Measurements from ENCODE around the gene NAIF1. TPM values are rescaled to one million over a fixed set of nuclear protein-coding genes. Genes with fewer than 3 reads are reported as not detected.

Gene NAIF1
- total RNA-seq, 1 experiment from 2014 or later: 14.6 TPM

DNA sequence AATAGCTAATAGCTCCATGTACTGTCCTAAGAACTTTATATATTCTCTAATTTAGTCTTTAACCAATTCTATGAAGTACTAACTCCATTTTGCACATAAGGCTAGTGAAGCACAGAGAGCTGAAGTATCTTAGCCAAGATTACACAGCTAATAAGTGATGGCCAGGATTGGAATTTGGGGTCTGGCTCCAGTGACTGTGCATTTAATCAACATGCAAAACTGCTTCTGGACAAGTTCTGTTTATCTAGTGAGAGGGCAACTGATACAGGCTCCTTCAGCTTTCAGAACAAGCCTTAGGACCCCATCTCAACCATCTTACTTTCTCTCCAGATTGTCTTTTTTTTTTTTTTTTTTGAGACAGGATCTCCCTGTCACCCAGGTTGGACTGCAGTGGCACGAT, 22.2 kb upstream of the NAIF1 start:
- POLR2A ChIA-PET: no interaction called here
- no TSS peak for BruUV-seq (replicated peaks)
- DNase-seq (ENCODE audit: low read depth, low spot score) (no peak), ATAC-seq (no peak)
- TF ChIP-seq POLR2AphosphoS5 (IDR thresholded peaks at IDR 0.05; ENCODE audit: low read depth, low read length): no peak
- TF ChIP-seq, protein P1, sequence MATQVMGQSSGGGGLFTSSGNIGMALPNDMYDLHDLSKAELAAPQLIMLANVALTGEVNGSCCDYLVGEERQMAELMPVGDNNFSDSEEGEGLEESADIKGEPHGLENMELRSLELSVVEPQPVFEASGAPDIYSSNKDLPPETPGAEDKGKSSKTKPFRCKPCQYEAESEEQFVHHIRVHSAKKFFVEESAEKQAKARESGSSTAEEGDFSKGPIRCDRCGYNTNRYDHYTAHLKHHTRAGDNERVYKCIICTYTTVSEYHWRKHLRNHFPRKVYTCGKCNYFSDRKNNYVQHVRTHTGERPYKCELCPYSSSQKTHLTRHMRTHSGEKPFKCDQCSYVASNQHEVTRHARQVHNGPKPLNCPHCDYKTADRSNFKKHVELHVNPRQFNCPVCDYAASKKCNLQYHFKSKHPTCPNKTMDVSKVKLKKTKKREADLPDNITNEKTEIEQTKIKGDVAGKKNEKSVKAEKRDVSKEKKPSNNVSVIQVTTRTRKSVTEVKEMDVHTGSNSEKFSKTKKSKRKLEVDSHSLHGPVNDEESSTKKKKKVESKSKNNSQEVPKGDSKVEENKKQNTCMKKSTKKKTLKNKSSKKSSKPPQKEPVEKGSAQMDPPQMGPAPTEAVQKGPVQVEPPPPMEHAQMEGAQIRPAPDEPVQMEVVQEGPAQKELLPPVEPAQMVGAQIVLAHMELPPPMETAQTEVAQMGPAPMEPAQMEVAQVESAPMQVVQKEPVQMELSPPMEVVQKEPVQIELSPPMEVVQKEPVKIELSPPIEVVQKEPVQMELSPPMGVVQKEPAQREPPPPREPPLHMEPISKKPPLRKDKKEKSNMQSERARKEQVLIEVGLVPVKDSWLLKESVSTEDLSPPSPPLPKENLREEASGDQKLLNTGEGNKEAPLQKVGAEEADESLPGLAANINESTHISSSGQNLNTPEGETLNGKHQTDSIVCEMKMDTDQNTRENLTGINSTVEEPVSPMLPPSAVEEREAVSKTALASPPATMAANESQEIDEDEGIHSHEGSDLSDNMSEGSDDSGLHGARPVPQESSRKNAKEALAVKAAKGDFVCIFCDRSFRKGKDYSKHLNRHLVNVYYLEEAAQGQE (IDR thresholded peaks at IDR 0.05; ENCODE audit: insufficient read depth in 1 of 2, low read depth in 2 of 2, low read length in 1 of 2): no peak
- TF ChIP-seq TCF7L2 (IDR thresholded peaks at IDR 0.05; ENCODE audit: low read depth, low read length): no peak
- TF ChIP-seq SIN3A (IDR thresholded peaks at IDR 0.05; ENCODE audit: borderline replicate concordance, insufficient read depth, low read depth, low read length): no peak
- TF ChIP-seq, protein P2, sequence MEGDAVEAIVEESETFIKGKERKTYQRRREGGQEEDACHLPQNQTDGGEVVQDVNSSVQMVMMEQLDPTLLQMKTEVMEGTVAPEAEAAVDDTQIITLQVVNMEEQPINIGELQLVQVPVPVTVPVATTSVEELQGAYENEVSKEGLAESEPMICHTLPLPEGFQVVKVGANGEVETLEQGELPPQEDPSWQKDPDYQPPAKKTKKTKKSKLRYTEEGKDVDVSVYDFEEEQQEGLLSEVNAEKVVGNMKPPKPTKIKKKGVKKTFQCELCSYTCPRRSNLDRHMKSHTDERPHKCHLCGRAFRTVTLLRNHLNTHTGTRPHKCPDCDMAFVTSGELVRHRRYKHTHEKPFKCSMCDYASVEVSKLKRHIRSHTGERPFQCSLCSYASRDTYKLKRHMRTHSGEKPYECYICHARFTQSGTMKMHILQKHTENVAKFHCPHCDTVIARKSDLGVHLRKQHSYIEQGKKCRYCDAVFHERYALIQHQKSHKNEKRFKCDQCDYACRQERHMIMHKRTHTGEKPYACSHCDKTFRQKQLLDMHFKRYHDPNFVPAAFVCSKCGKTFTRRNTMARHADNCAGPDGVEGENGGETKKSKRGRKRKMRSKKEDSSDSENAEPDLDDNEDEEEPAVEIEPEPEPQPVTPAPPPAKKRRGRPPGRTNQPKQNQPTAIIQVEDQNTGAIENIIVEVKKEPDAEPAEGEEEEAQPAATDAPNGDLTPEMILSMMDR (IDR thresholded peaks at IDR 0.05): no peak
- Histone ChIP-seq H3K4me1 (ENCODE audit: control insufficient read depth, insufficient read depth, low read length) (peaks cover 7% of the 10 kb centered on the region; the same call in 1 of the 2 replicates), H3K27me3 (ENCODE audit: control insufficient read depth, insufficient read depth, low read length) (no peaks in the 10 kb centered on the region), H3K27ac (ENCODE audit: low read length) (no peak overlapping the region), H3K36me3 (ENCODE audit: control insufficient read depth, insufficient read depth, low read length) (no peaks in the 10 kb centered on the region), H3K9me3 (ENCODE audit: control insufficient read depth, insufficient read depth, low read depth, low read length) (no peaks in the 10 kb centered on the region), H3K4me3 (ENCODE audit: low read depth in 2 of 2, low read length in 2 of 2) (no peak overlapping the region)
- in situ Hi-C loops (cut with HindIII; ENCODE audit: low pct_unique_long_range_greater_than_20kb, low sequenced_read_pairs) (loop anchor here (25.0 kb wide), 1 partner anchor 152 kb away; the partner anchor contains the start of genes DPM2 and PIP5KL1), intact Hi-C loops (cut with micrococcal nuclease; ENCODE audit: unreplicated experiment) (no loop called here)
- CTCF ChIA-PET: no interaction called here

GRCh38 chr9:128088253-128088945, 21.3 kb upstream of the NAIF1 start:
- Histone ChIP-seq H3K4me3 (ENCODE audit: low read depth in 2 of 2, low read length in 2 of 2) (no peak overlapping the region), H3K27ac (ENCODE audit: low read length) (no peak overlapping the region), H3K27me3 (ENCODE audit: control insufficient read depth, insufficient read depth, low read length) (no peaks in the 10 kb centered on the region), H3K36me3 (ENCODE audit: control insufficient read depth, insufficient read depth, low read length) (no peaks in the 10 kb centered on the region), H3K4me1 (ENCODE audit: control insufficient read depth, insufficient read depth, low read length) (0 out of 2 replicates have a peak, but pooled peaks cover 3% of the 10 kb centered on the region), H3K9me3 (ENCODE audit: control insufficient read depth, insufficient read depth, low read depth, low read length) (no peaks in the 10 kb centered on the region)
- BruUV-seq (replicated peaks): no TSS peak
- ChIA-PET POLR2A (interaction anchor here (1.1 kb wide), 1 partner anchor 9 kb away, joined by 3 read pairs; no protein-coding TSS in a partner anchor), CTCF (no interaction called here)
- TF ChIP-seq, protein P1 (IDR thresholded peaks at IDR 0.05; ENCODE audit: insufficient read depth in 1 of 2, low read depth in 2 of 2, low read length in 1 of 2): no peak
- TF ChIP-seq SIN3A (IDR thresholded peaks at IDR 0.05; ENCODE audit: borderline replicate concordance, insufficient read depth, low read depth, low read length): no peak
- TF ChIP-seq POLR2AphosphoS5 (IDR thresholded peaks at IDR 0.05; ENCODE audit: low read depth, low read length): no peak
- TF ChIP-seq TCF7L2 (IDR thresholded peaks at IDR 0.05; ENCODE audit: low read depth, low read length): no peak
- TF ChIP-seq, protein P2 (IDR thresholded peaks at IDR 0.05): no peak
- DNase-seq (ENCODE audit: low read depth, low spot score) (no peak), ATAC-seq (no peak; the same call in 1 of the 2 replicates)
- intact Hi-C loops (cut with micrococcal nuclease; ENCODE audit: unreplicated experiment) (no loop called here), in situ Hi-C loops (cut with HindIII; ENCODE audit: low pct_unique_long_range_greater_than_20kb, low sequenced_read_pairs) (loop anchor here (25.0 kb wide), 1 partner anchor 151 kb away; the partner anchor contains the start of genes DPM2 and PIP5KL1)
